Measurements from ENCODE around the gene THAP8. TPM values are rescaled to one million over a fixed set of nuclear protein-coding genes. Genes with fewer than 3 reads are reported as not detected.

The THAP8 gene
- total RNA-seq, 1 experiment from 2014 or later: 3.6 TPM

Other genes with a start within 250 kb of the THAP8 start
- not detected in 2 replicates for gene PRODH2, start 241.4 kb downstream of the THAP8 start, total RNA-seq (2014; rRNA removed; shearing (Covaris generic); ENCODE audit: low replicate concordance)
- gene NPHS1, start 201.8 kb downstream of the THAP8 start, total RNA-seq (2014; rRNA removed; shearing (Covaris generic); ENCODE audit: low replicate concordance): not detected in 2 replicates
- 0.07 TPM in 1 of 2 replicates, not detected in the other for gene KIRREL2, start 197.4 kb downstream of the THAP8 start, total RNA-seq (2014; rRNA removed; shearing (Covaris generic); ENCODE audit: low replicate concordance)
- 9.9 and 23.8 TPM in 2 replicates for gene APLP1, start 185.7 kb downstream of the THAP8 start, total RNA-seq (2014; rRNA removed; shearing (Covaris generic); ENCODE audit: low replicate concordance)
- gene NFKBID, start 153.7 kb downstream of the THAP8 start, total RNA-seq (2014; rRNA removed; shearing (Covaris generic); ENCODE audit: low replicate concordance): 7.2 and 17.1 TPM in 2 replicates
- gene HCST, start 151.8 kb downstream of the THAP8 start, total RNA-seq (2014; rRNA removed; shearing (Covaris generic); ENCODE audit: low replicate concordance): 12.2 and 18.8 TPM in 2 replicates
- gene TYROBP, start 146.0 kb downstream of the THAP8 start, total RNA-seq (2014; rRNA removed; shearing (Covaris generic); ENCODE audit: low replicate concordance): not detected in 2 replicates
- 3.7 and 3.8 TPM in 2 replicates for gene LRFN3, start 117.9 kb downstream of the THAP8 start, total RNA-seq (2014; rRNA removed; shearing (Covaris generic); ENCODE audit: low replicate concordance)
- gene SDHAF1, start 59.1 kb downstream of the THAP8 start, total RNA-seq (2014; rRNA removed; shearing (Covaris generic); ENCODE audit: low replicate concordance): 23.4 and 71.2 TPM in 2 replicates
- 1.2 and 1.8 TPM in 2 replicates for gene SYNE4, start 45.5 kb downstream of the THAP8 start, total RNA-seq (2014; rRNA removed; shearing (Covaris generic); ENCODE audit: low replicate concordance)
- 11.1 and 48.4 TPM in 2 replicates for gene ALKBH6, start 40.1 kb downstream of the THAP8 start, total RNA-seq (2014; rRNA removed; shearing (Covaris generic); ENCODE audit: low replicate concordance)
- 0.72 and 1.2 TPM in 2 replicates for gene CLIP3, start 21.4 kb downstream of the THAP8 start, total RNA-seq (2014; rRNA removed; shearing (Covaris generic); ENCODE audit: low replicate concordance)
- gene WDR62, start 612 bp upstream of the THAP8 start, total RNA-seq (2014; rRNA removed; shearing (Covaris generic); ENCODE audit: low replicate concordance): 9.4 and 10.9 TPM in 2 replicates
- 1.6 and 3.1 TPM in 2 replicates for gene OVOL3, start 56.9 kb upstream of the THAP8 start, total RNA-seq (2014; rRNA removed; shearing (Covaris generic); ENCODE audit: low replicate concordance)
- 175 and 322 TPM in 2 replicates for gene POLR2I, start 60.6 kb upstream of the THAP8 start, total RNA-seq (2014; rRNA removed; shearing (Covaris generic); ENCODE audit: low replicate concordance)
- 200 and 242 TPM in 2 replicates for gene TBCB, start 61.2 kb upstream of the THAP8 start, total RNA-seq (2014; rRNA removed; shearing (Covaris generic); ENCODE audit: low replicate concordance)
- 121 and 180 TPM in 2 replicates for gene CAPNS1, start 85.8 kb upstream of the THAP8 start, total RNA-seq (2014; rRNA removed; shearing (Covaris generic); ENCODE audit: low replicate concordance)
- not detected in 2 replicates for gene COX7A1, start 98.2 kb upstream of the THAP8 start, total RNA-seq (2014; rRNA removed; shearing (Covaris generic); ENCODE audit: low replicate concordance)
- 1.4 and 5.7 TPM in 2 replicates for gene ZNF565, start 160.4 kb upstream of the THAP8 start, total RNA-seq (2014; rRNA removed; shearing (Covaris generic); ENCODE audit: low replicate concordance)
- gene ZNF146, start 160.8 kb upstream of the THAP8 start, total RNA-seq (2014; rRNA removed; shearing (Covaris generic); ENCODE audit: low replicate concordance): 83.1 and 108 TPM in 2 replicates